ENCODE measurements around the gene REPS1.
"Not testable (repeated sequence)": the region's sequence is repeated elsewhere in the genome, so short reads cannot be mapped to it uniquely, and the experiment has no call there.

- not testable (repeated sequence) for TF ChIP-seq BHLHE40 (IDR thresholded peaks at IDR 0.05; ENCODE audit: borderline replicate concordance); FOXK2 (IDR thresholded peaks at IDR 0.05); ELF4 (IDR thresholded peaks at IDR 0.05)
These were observed 51.2 kb downstream of the REPS1 start for GRCh38 chr6:138936873-138937272.

Data from HEK293T (cell line).